GM10248 (cell line): ENCODE data around the gene PLCD4.

Source experiments
- CTCF ChIA-PET: fragments of 300-600 bp; sonication (Branson Sonifier 250); formaldehyde crosslinking; extraction: SDS; loops from one replicate; lab custom pipeline; 2021; ENCODE audit warnings: antibody characterized with exemption; lab: Yijun Ruan, JAX
- POLR2A ChIA-PET: fragments of 350-650 bp; sonication (Branson Sonifier 250); formaldehyde crosslinking; extraction: SDS; loops from one replicate; lab custom pipeline; 2020; ENCODE audit warnings: antibody characterized with exemption; lab: Yijun Ruan, JAX
- DNase-seq: peaks from one replicate; pipeline ENCODE4 v3.0.0; 2012; ENCODE audit errors: extremely low spot score
- TF ChIP-seq, protein P1 (sequence below): IDR thresholded peaks from 2 replicates; pipeline ENCODE4 v1.5.1; 2012; ENCODE audit warnings: mild to moderate bottlenecking, low read depth; ENCODE audit errors: extremely low read depth, missing control alignments, control extremely low read depth

PLCD4 gene

DNA sequence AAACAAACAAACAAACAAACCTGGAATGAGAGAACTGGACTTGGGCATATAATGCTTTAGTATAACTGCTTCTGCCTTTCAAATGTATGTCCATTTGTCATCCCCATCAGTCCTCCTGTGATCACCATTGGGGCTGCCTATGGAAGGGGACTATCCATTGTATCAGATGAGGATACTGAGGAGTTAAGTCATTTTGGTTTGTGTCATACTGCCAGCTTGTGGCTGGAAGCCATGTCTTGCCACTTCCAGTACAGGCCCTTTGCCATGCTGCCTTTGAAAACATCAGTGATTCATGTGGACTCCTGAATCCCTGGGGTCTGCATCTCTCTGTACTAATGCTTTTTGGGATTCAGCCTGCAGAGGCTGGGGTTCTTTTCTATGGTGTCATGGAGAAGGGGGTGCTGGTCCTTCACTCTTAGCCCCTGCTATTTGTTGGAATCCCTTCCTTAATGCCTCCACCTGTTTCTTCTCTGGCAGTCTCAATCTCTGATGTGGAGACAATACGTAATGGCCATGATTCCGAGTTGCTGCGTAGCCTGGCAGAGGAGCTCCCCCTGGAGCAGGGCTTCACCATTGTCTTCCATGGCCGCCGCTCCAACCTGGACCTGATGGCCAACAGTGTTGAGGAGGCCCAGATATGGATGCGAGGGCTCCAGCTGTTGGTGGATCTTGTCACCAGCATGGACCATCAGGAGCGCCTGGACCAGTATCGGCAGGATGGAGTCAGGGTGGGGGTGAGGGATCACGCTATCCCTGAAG lies 10.6 kb downstream of the PLCD4 start:
- DNase-seq: no peak
- ChIA-PET POLR2A (no interaction called here), CTCF (interaction anchor here (0.9 to 1.3 kb wide), 2 partner anchors 10 kb away, joined by 3 to 5 read pairs; partner anchors contain the start of gene PLCD4)
- TF ChIP-seq, protein P1, sequence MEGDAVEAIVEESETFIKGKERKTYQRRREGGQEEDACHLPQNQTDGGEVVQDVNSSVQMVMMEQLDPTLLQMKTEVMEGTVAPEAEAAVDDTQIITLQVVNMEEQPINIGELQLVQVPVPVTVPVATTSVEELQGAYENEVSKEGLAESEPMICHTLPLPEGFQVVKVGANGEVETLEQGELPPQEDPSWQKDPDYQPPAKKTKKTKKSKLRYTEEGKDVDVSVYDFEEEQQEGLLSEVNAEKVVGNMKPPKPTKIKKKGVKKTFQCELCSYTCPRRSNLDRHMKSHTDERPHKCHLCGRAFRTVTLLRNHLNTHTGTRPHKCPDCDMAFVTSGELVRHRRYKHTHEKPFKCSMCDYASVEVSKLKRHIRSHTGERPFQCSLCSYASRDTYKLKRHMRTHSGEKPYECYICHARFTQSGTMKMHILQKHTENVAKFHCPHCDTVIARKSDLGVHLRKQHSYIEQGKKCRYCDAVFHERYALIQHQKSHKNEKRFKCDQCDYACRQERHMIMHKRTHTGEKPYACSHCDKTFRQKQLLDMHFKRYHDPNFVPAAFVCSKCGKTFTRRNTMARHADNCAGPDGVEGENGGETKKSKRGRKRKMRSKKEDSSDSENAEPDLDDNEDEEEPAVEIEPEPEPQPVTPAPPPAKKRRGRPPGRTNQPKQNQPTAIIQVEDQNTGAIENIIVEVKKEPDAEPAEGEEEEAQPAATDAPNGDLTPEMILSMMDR: peak; percentile 10

DNA sequence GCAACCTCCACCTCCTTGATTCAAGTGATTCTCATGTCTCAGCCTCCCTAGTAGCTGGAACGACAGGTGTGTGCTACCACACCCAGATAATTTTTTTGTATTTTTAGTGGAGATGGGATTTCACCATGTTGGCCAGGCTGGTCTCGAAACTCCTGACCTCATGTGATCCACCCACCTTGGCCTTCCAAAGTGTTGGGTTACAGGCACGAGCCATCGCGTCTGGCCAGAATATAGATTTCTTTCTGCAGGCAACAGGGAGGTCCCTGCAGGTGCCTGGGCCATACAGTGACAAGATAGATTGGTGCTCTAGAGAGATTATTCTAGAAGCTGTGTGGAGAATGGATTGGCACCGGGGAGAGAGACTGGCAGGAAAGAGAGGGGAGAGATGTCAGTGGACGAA lies 13.3 kb downstream of the PLCD4 start:
- DNase-seq: no peak
- TF ChIP-seq, protein P1: no peak
- CTCF ChIA-PET: interaction anchor here (1.1 to 1.4 kb wide), 2 partner anchors 13 to 14 kb away, joined by 3 read pairs; partner anchors contain the start of gene PLCD4
- POLR2A ChIA-PET: no interaction called here

DNA sequence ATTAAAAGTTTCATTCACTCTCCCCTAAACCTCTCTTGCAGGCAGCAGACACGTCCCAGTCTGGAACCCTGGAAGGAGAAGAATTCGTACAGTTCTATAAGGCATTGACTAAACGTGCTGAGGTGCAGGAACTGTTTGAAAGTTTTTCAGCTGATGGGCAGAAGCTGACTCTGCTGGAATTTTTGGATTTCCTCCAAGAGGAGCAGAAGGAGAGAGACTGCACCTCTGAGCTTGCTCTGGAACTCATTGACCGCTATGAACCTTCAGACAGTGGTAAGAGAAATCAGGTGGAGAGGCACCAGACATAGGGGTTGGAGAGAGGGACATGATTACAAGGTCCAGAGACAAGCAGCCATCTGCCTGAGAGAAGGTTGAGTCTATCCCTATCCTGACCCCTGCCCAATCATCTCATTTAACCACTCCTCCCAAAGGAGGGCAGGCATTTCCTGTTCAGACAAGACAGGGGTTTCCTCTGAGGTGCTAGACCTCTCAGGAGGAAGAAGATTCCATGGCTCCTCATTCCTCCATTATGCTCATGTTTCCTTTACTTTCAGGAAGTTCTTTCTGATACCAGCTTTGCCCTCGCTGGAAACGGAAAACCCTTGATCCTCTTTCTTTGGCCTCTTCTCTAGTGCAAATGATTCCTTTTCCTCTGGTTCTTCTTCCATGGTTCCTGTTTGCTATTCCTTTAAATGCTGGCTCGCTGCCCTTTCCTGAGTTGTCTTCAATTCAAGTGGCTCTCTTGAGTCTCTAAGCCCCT lies 15.1 kb downstream of the PLCD4 start:
- no peak for DNase-seq
- TF ChIP-seq, protein P1: no peak
- CTCF ChIA-PET: no interaction called here
- POLR2A ChIA-PET: no interaction called here

DNA sequence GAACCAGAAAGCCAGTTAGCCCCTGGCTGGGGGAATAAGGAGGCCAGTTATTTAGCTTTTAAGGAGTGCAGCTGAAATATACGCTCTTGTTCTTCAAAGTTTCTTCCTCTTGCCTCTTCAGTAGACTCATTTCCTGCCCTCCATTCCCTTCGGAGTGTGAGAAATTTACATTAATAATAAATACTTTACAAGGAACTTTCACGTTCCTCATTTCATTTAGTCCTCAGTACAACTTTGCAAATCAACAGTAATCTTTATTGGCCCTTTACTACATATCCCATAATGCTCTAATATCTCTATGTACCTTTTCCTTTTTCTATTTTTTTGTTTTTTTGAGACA lies 15.6 kb downstream of the PLCD4 start:
- ChIA-PET POLR2A (no interaction called here), CTCF (no interaction called here)
- DNase-seq: no peak
- TF ChIP-seq, protein P1: no peak

DNA sequence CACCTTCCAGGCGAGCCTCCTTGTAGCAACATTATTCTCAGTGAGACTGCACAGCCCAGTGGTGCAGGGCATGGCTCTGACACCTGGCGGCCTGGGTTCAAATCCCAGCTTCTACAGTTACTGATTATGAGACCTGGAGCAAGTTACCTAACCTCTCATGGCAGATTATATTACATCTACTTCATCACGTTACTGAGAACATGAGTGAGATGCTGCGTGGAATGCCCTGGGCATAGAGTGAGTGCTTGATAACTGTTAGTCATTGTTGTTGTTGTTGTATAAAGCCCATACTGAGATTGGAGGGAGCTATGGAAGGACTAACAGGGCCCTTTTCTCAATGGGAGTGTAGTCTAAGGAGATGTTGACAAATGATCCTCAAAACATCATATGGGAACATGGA lies 18.7 kb downstream of the PLCD4 start:
- ChIA-PET CTCF (interaction anchor here (0.8 to 1.6 kb wide), 3 partner anchors 8 to 35 kb away, joined by 3 to 5 read pairs (median 3); no protein-coding TSS in a partner anchor), POLR2A (no interaction called here)
- TF ChIP-seq, protein P1: no peak
- DNase-seq: no peak

DNA sequence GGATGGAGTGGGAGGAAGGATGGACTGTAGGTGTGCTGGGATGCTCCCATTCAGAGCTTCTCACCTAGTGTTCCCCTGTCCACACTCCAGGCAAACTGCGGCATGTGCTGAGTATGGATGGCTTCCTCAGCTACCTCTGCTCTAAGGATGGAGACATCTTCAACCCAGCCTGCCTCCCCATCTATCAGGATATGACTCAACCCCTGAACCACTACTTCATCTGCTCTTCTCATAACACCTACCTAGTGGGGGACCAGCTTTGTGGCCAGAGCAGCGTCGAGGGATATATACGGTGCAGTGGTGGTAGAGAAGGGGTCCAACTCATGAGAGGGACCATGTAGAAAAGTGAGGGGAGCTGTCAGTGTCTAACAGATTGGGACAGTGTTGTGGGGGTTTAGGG lies 20.2 kb downstream of the PLCD4 start:
- TF ChIP-seq, protein P1: no peak
- POLR2A ChIA-PET: no interaction called here
- no peak for DNase-seq
- CTCF ChIA-PET: interaction anchor here (0.8 to 1.5 kb wide), 7 partner anchors 9 to 271 kb away, joined by 3 to 8 read pairs (median 4); partner anchors contain the start of gene CATIP
